H7 (cell line): ENCODE results near the gene DCDC2. TPM values are rescaled to one million over a fixed set of nuclear protein-coding genes. Genes with fewer than 3 reads are reported as not detected.
"Not testable (repeated sequence)": the region's sequence is repeated elsewhere in the genome, so short reads cannot be mapped to it uniquely, and the experiment has no call there.

ENCODE experiments used
- DNase-seq: peaks from one replicate; pipeline ENCODE4 v3.0.0; 2012
- H3K27me3 ChIP-seq: 2 replicates; pipeline ENCODE4 v1.6.0; 2011; ENCODE audit warnings: mild to moderate bottlenecking, low read length; ENCODE audit not compliant: control insufficient read depth, insufficient read depth
- H3K36me3 ChIP-seq: replicated peaks from 2 replicates; pipeline ENCODE4 v1.5.1; 2011; ENCODE audit warnings: low read length; ENCODE audit not compliant: control insufficient read depth, insufficient read depth
- H3K4me3 ChIP-seq: 2 replicates; pipeline ENCODE4 v1.5.1; 2011; ENCODE audit warnings: low read depth, mild to moderate bottlenecking, control low read depth, low read length, moderate library complexity; ENCODE audit not compliant: insufficient read depth
- total RNA-seq: library from RNA; depleted of rRNA; stranded (reverse); fragments of >200 nt; shearing (Covaris generic); gene quantifications from 2 replicates; pipeline ENCODE4 v1.2.3, GENCODE V29; 2014

DCDC2 gene
- total RNA-seq, 1 experiment from 2014 or later = not detected

GRCh38 chr6:24149836-24150235 is 208.0 kb downstream of the DCDC2 start:
- H3K36me3 ChIP-seq = no peaks in the 10 kb centered on the region
- no peak overlapping the region for H3K4me3 ChIP-seq
- H3K27me3 ChIP-seq = no peaks in the 10 kb centered on the region
- no peak for DNase-seq

- Histone ChIP-seq H3K36me3 (no peaks in the 10 kb centered on the region), H3K27me3 (no peaks in the 10 kb centered on the region), H3K4me3 (no peak overlapping the region)
- DNase-seq = no peak
These were observed 208.6 kb downstream of the DCDC2 start for GRCh38 chr6:24149296-24149695.

GRCh38 chr6:24148684-24149083 is 209.2 kb downstream of the DCDC2 start:
- H3K4me3 ChIP-seq = no peak overlapping the region
- no peaks in the 10 kb centered on the region for H3K27me3 ChIP-seq
- no peak for DNase-seq
- no peaks in the 10 kb centered on the region for H3K36me3 ChIP-seq

- Histone ChIP-seq H3K27me3 (no peaks in the 10 kb centered on the region), H3K36me3 (no peaks in the 10 kb centered on the region), H3K4me3 (no peak overlapping the region)
- no peak for DNase-seq
These were observed 209.7 kb downstream of the DCDC2 start for GRCh38 chr6:24148154-24148570.

GRCh38 chr6:24147511-24148153 is 210.2 kb downstream of the DCDC2 start:
- Histone ChIP-seq H3K4me3 (no peak overlapping the region), H3K36me3 (no peaks in the 10 kb centered on the region), H3K27me3 (no peaks in the 10 kb centered on the region)
- no peak for DNase-seq

GRCh38 chr6:24146871-24147270 is 211.0 kb downstream of the DCDC2 start:
- Histone ChIP-seq H3K36me3 (no peaks in the 10 kb centered on the region), H3K27me3 (no peaks in the 10 kb centered on the region), H3K4me3 (no peak overlapping the region)
- DNase-seq = no peak

GRCh38 chr6:24145690-24146131 is 212.1 kb downstream of the DCDC2 start:
- no peaks in the 10 kb centered on the region for H3K27me3 ChIP-seq
- no peaks in the 10 kb centered on the region for H3K36me3 ChIP-seq
- DNase-seq = no peak
- no peak overlapping the region for H3K4me3 ChIP-seq

GRCh38 chr6:24142733-24143132 is 215.1 kb downstream of the DCDC2 start:
- DNase-seq, H3K36me3 ChIP-seq, H3K27me3 ChIP-seq, H3K4me3 ChIP-seq: not testable (repeated sequence)

GRCh38 chr6:24140591-24140990 is 217.3 kb downstream of the DCDC2 start:
- H3K4me3 ChIP-seq = no peak overlapping the region
- H3K36me3 ChIP-seq = no peaks in the 10 kb centered on the region
- no peaks in the 10 kb centered on the region for H3K27me3 ChIP-seq
- no peak for DNase-seq

- H3K27me3 ChIP-seq = no peaks in the 10 kb centered on the region
- H3K36me3 ChIP-seq = no peaks in the 10 kb centered on the region
- H3K4me3 ChIP-seq = no peak overlapping the region
- no peak for DNase-seq
These were observed 218.2 kb downstream of the DCDC2 start for GRCh38 chr6:24139639-24140038.

GRCh38 chr6:24139080-24139479 is 218.8 kb downstream of the DCDC2 start:
- no peak for DNase-seq
- H3K27me3 ChIP-seq = no peaks in the 10 kb centered on the region

GRCh38 chr6:24131751-24132150 is 226.1 kb downstream of the DCDC2 start:
- H3K4me3 ChIP-seq = no peak overlapping the region
- no peaks in the 10 kb centered on the region for H3K27me3 ChIP-seq
- DNase-seq = no peak
- H3K36me3 ChIP-seq = no peaks in the 10 kb centered on the region

More at GRCh38 chr6:24139080-24139479, 218.8 kb downstream of the DCDC2 start:
- Histone ChIP-seq H3K4me3 (no peak overlapping the region), H3K36me3 (no peaks in the 10 kb centered on the region)

- no peak for DNase-seq
- no peaks in the 10 kb centered on the region for H3K27me3 ChIP-seq
- no peaks in the 10 kb centered on the region for H3K36me3 ChIP-seq
- H3K4me3 ChIP-seq = no peak overlapping the region
These were observed 230.5 kb downstream of the DCDC2 start for GRCh38 chr6:24127316-24127715.

- no peaks in the 10 kb centered on the region for H3K27me3 ChIP-seq
- H3K4me3 ChIP-seq = no peak overlapping the region
- DNase-seq = peak; percentile 73
These were observed 231.2 kb downstream of the DCDC2 start for GRCh38 chr6:24126586-24127192.

GRCh38 chr6:24125980-24126379 is 231.9 kb downstream of the DCDC2 start, which contains the start of gene NRSN1:
NRSN1 (plus strand) TSS chr6:24126215; CDS start chr6:24134328, 8,113 bp downstream.
- Histone ChIP-seq H3K36me3 (no peaks in the 10 kb centered on the region), H3K4me3 (peak within 1 kb of the TSS; percentile 60), H3K27me3 (no peaks in the 10 kb centered on the region)
- DNase-seq = peak; percentile 94

More at GRCh38 chr6:24126586-24127192, 231.2 kb downstream of the DCDC2 start:
- H3K36me3 ChIP-seq = no peaks in the 10 kb centered on the region
